OCI-LY7 (cell line): ENCODE results near the gene ATP6V0A4. TPM values are rescaled to one million over a fixed set of nuclear protein-coding genes. Genes with fewer than 3 reads are reported as not detected.
"Not testable (repeated sequence)": the region's sequence is repeated elsewhere in the genome, so short reads cannot be mapped to it uniquely, and the experiment has no call there.

Experiments
- BruUV-seq: library from RNA; stranded (reverse); fragments of 400-500 nt; replicated peaks from 2 replicates; lab custom pipeline; 2021; lab: Mats Ljungman, UMichigan
- CTCF ChIA-PET: fragments of 300-600 bp; sonication (Branson Sonifier 250); formaldehyde crosslinking; loops from one replicate; lab custom pipeline; 2022; ENCODE audit warnings: antibody characterized with exemption; ENCODE audit not compliant: unreplicated experiment; lab: Charles Lee
- POLR2A ChIA-PET: fragments of 300-600 bp; sonication (Branson Sonifier 250); formaldehyde crosslinking; loops from one replicate; lab custom pipeline; 2022; ENCODE audit warnings: antibody characterized with exemption; lab: Charles Lee
- DNase-seq: peaks from one replicate; pipeline ENCODE4 v3.0.0-alpha.2; 2015; ENCODE audit warnings: low spot score
- H2AFZ ChIP-seq: fragments of 200-600 bp; sonication (generic), shearing (Covaris generic); 2 replicates; pipeline ENCODE4 v1.6.1; 2014; ENCODE audit warnings: mild to moderate bottlenecking, antibody characterized with exemption, low read length, moderate library complexity
- H3K27ac ChIP-seq: fragments of 200-600 bp; sonication (generic); 2 replicates; pipeline ENCODE4 v1.5.1; 2014; ENCODE audit warnings: mixed run types, low read depth, mild to moderate bottlenecking, moderate library complexity, low read length, inconsistent platforms; ENCODE audit not compliant: poor library complexity, severe bottlenecking
- H3K36me3 ChIP-seq: fragments of 200-600 bp; sonication (generic); 2 replicates; pipeline ENCODE4 v1.6.1; 2014; ENCODE audit warnings: mild to moderate bottlenecking, antibody characterized with exemption, low read length, moderate library complexity, mixed read lengths; ENCODE audit not compliant: insufficient read depth
- H3K4me1 ChIP-seq: fragments of 200-600 bp; sonication (generic); 2 replicates; pipeline ENCODE4 v1.5.1; 2014; ENCODE audit warnings: mild to moderate bottlenecking, low read length; ENCODE audit not compliant: insufficient read depth, poor library complexity, severe bottlenecking
- H3K4me2 ChIP-seq: fragments of 200-600 bp; sonication (generic); 2 replicates; pipeline ENCODE4 v1.6.1; 2014; ENCODE audit warnings: mild to moderate bottlenecking, low read length
- H3K4me3 ChIP-seq: fragments of 200-600 bp; sonication (generic); 2 replicates; pipeline ENCODE4 v1.5.1; 2014; ENCODE audit warnings: mild to moderate bottlenecking, low read depth, low read length; ENCODE audit not compliant: poor library complexity, severe bottlenecking
- H3K79me2 ChIP-seq: fragments of 200-600 bp; sonication (generic); 2 replicates; pipeline ENCODE4 v1.6.1; 2016; ENCODE audit warnings: low read depth, mild to moderate bottlenecking, low read length, moderate library complexity, mixed read lengths; ENCODE audit not compliant: insufficient read depth
- H3K9me2 ChIP-seq: fragments of 200-600 bp; sonication (generic); 2 replicates; pipeline ENCODE4 v1.6.1; 2016; ENCODE audit warnings: mild to moderate bottlenecking, low read length, mixed read lengths; ENCODE audit not compliant: insufficient read depth
- H3K9me3 ChIP-seq: fragments of 200-600 bp; sonication (generic); 2 replicates; pipeline ENCODE4 v1.6.1; 2014; ENCODE audit warnings: mild to moderate bottlenecking, mixed run types, low read length, mixed read lengths
- H4K20me1 ChIP-seq: fragments of 200-600 bp; sonication (generic); 2 replicates; pipeline ENCODE4 v1.6.1; 2014; ENCODE audit warnings: mild to moderate bottlenecking, antibody characterized with exemption, low read length, moderate library complexity, mixed read lengths; ENCODE audit not compliant: insufficient read depth
- EZH2phosphoT487 ChIP-seq: fragments of 200-600 bp; sonication (generic); IDR thresholded peaks from 2 replicates; pipeline ENCODE4 v1.6.1; 2018; ENCODE audit warnings: low read depth, borderline replicate concordance, mild to moderate bottlenecking, mixed run types, antibody characterized with exemption, low read length, moderate library complexity, mixed read lengths
- intact Hi-C: fragments of 100-400 bp; cut with micrococcal nuclease; formaldehyde crosslinking; loops from one replicate; pipeline ENCODE4 v1.10.0; 2022; ENCODE audit not compliant: unreplicated experiment
- total RNA-seq, 2 experiments: library from RNA; depleted of rRNA in 1 of 2; stranded (reverse); fragments of >200 nt in 1 of 2; shearing (Covaris generic) in 1 of 2; gene quantifications; 2 replicates each; pipeline ENCODE4 v1.2.3, GENCODE V29; 2014 to 2022
- TF ChIP-seq, protein P1 (sequence below): fragments of 200-600 bp; sonication (generic); conservative IDR thresholded peaks from 2 replicates; pipeline ENCODE4 v1.5.1; 2014; ENCODE audit warnings: mild to moderate bottlenecking, antibody characterized with exemption, low read length, moderate library complexity, mixed read lengths

The ATP6V0A4 gene
- total RNA-seq, 2 experiments from 2014 or later = not detected

DNA sequence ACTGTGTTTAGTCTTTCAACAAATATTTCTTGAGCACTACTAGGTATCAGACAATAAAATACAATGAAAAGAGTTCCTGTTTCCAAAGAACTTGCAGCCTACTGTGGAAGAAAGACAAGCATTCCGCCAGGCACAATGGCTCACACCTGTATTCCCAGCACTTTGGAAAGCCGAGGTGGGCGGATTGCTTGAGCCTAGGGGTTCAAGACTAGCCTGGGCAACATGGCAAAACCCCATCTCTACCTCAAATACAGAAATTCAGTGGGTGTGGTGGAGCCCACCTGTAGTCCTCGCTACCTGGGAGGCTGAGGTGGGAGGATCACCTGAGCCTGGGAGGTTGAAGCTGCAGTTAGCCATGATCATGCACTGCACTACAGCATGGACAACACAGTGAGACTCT is 102.9 kb downstream of the ATP6V0A4 start:
- intact Hi-C loops = no loop called here
- no peaks in the 10 kb centered on the region for H3K9me2 ChIP-seq
- no peaks in the 10 kb centered on the region for H3K9me3 ChIP-seq
- H3K4me3 ChIP-seq = no peak overlapping the region
- no peaks in the 10 kb centered on the region for H4K20me1 ChIP-seq
- no peak overlapping the region for H2AFZ ChIP-seq
- TF ChIP-seq, protein P1, sequence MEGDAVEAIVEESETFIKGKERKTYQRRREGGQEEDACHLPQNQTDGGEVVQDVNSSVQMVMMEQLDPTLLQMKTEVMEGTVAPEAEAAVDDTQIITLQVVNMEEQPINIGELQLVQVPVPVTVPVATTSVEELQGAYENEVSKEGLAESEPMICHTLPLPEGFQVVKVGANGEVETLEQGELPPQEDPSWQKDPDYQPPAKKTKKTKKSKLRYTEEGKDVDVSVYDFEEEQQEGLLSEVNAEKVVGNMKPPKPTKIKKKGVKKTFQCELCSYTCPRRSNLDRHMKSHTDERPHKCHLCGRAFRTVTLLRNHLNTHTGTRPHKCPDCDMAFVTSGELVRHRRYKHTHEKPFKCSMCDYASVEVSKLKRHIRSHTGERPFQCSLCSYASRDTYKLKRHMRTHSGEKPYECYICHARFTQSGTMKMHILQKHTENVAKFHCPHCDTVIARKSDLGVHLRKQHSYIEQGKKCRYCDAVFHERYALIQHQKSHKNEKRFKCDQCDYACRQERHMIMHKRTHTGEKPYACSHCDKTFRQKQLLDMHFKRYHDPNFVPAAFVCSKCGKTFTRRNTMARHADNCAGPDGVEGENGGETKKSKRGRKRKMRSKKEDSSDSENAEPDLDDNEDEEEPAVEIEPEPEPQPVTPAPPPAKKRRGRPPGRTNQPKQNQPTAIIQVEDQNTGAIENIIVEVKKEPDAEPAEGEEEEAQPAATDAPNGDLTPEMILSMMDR = no peak
- no peak for TF ChIP-seq EZH2phosphoT487
- H3K27ac ChIP-seq = no peak overlapping the region
- DNase-seq = no peak
- H3K4me2 ChIP-seq = no peak overlapping the region
- H3K36me3 ChIP-seq = no peaks in the 10 kb centered on the region
- no TSS peak for BruUV-seq
- H3K79me2 ChIP-seq = no peaks in the 10 kb centered on the region
- ChIA-PET CTCF (no interaction called here), POLR2A (no interaction called here)
- no peaks in the 10 kb centered on the region for H3K4me1 ChIP-seq

DNA sequence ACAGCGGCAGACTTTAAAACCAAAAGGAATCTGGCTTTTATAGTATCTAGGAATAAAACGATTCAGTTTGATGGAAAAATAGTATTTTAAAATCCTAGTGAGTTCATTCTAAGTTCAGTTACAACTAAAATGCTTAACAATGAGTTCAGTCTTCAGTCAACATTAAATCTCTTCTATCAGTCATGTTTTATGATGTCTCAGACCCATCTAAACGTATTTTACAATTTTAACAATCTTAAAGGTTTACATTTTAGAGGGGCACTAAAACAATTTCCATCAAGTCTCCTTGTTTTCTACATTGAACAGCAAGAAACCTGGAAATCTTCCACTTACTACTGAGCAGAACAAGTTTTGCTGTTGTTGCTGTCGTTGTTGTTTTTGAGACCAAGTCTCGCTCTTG is 106.8 kb downstream of the ATP6V0A4 start:
- Histone ChIP-seq H3K27ac (no peak overlapping the region), H2AFZ (no peak overlapping the region), H3K9me3 (no peaks in the 10 kb centered on the region), H3K4me3 (no peak overlapping the region), H3K4me2 (no peak overlapping the region), H3K36me3 (no peaks in the 10 kb centered on the region), H3K79me2 (no peaks in the 10 kb centered on the region), H3K4me1 (no peaks in the 10 kb centered on the region), H3K9me2 (no peaks in the 10 kb centered on the region), H4K20me1 (no peaks in the 10 kb centered on the region)
- TF ChIP-seq EZH2phosphoT487 = no peak
- TF ChIP-seq, protein P1 = no peak
- BruUV-seq = no TSS peak
- intact Hi-C loops = no loop called here
- POLR2A ChIA-PET = no interaction called here
- CTCF ChIA-PET = no interaction called here
- no peak for DNase-seq

DNA sequence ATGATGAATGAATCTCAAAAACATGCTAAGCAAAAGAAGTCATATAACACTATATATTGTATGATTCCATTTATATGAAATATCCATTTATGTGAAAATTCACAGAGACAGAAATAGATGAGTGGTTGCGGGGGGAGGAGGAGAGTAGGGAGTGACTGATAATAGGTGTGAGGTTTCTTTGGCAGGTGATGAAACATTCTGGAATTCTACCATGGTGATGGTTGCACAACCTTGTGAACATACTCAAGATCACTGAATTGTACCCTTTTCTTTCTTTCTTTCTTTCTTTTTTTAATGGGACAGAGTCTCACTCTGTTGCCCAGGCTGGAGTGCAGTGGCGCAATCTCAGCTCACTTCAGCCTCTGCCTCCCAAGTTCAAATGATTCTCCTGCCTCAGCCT is 107.5 kb downstream of the ATP6V0A4 start:
- DNase-seq = no peak
- intact Hi-C loops = no loop called here

DNA sequence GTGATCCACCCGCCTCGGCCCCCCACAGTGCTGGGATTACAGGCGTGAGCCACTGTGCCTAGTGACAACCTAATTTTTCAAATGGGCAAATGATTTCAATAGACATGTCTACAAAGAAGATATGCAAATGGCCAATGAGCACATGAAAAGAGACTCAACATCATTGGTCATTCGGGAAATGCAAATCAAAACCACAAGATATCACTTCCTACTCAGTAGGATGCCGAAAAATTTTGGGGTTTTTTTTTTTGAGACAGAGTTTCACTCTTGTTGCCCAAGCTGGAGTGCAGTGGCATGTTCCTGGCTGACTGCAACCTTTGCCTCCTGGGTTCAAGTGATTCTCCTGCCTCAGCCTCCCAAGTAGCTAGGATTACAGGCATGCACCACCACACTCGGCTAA is 110.0 kb downstream of the ATP6V0A4 start:
- BruUV-seq = not testable (repeated sequence)

More for the DNA sequence above, 107.5 kb downstream of the ATP6V0A4 start:
- H3K4me1 ChIP-seq = no peaks in the 10 kb centered on the region
- ChIA-PET POLR2A (interaction anchor here (0.6 kb wide), 1 partner anchor 53 kb away, joined by 3 read pairs; no protein-coding TSS in a partner anchor), CTCF (no interaction called here)
- no peak overlapping the region for H2AFZ ChIP-seq
- H4K20me1 ChIP-seq = no peaks in the 10 kb centered on the region
- H3K79me2 ChIP-seq = no peaks in the 10 kb centered on the region
- no peaks in the 10 kb centered on the region for H3K36me3 ChIP-seq
- BruUV-seq = no TSS peak
- H3K27ac ChIP-seq = no peak overlapping the region
- H3K4me2 ChIP-seq = no peak overlapping the region
- H3K9me3 ChIP-seq = no peaks in the 10 kb centered on the region
- TF ChIP-seq EZH2phosphoT487 = no peak
- TF ChIP-seq, protein P1 = no peak
- no peaks in the 10 kb centered on the region for H3K9me2 ChIP-seq
- H3K4me3 ChIP-seq = no peak overlapping the region

More for the DNA sequence above, 110.0 kb downstream of the ATP6V0A4 start:
- H3K4me2 ChIP-seq, CTCF ChIA-PET, H3K79me2 ChIP-seq, H3K27ac ChIP-seq, H3K36me3 ChIP-seq, H3K4me3 ChIP-seq, H3K4me1 ChIP-seq, intact Hi-C loops, H3K9me3 ChIP-seq, H2AFZ ChIP-seq, DNase-seq, H4K20me1 ChIP-seq, H3K9me2 ChIP-seq: not testable (repeated sequence)
- POLR2A ChIA-PET = interaction anchor here (0.6 kb wide), 1 partner anchor 57 kb away, joined by 3 read pairs; no protein-coding TSS in a partner anchor
